ENCODE measurements around the gene FAM107B. TPM values are rescaled to one million over a fixed set of nuclear protein-coding genes. Genes with fewer than 3 reads are reported as not detected.

The FAM107B gene
- total RNA-seq = 10 to 100 TPM; 19.5 to 35.2 (median 25.6) TPM

GRCh38 chr10:14774797-14775196 is at the start of gene FAM107B:
TSS of gene FAM107B (minus strand) at chr10:14774897. CDS start at chr10:14774663, 234 bp downstream.
- DNase-seq (ENCODE audit: low spot score in 2 of 2) = no peak
- H3K9me3 ChIP-seq = no peaks in the 10 kb centered on the region
- H3K36me3 ChIP-seq = no peaks in the 10 kb centered on the region
- TF ChIP-seq CTCF (IDR thresholded peaks at IDR 0.05) (no peak), POLR2A (IDR thresholded peaks at IDR 0.05) (no peak), POLR2AphosphoS5 (IDR thresholded peaks at IDR 0.05) (no peak)
- no peaks in the 10 kb centered on the region for H3K27me3 ChIP-seq
- 93% methylated on average over 8 of the region's 8 CpGs for WGBS
- H3K4me3 ChIP-seq = no peak within 1 kb of the TSS
- no peak within 1 kb of the TSS for H3K27ac ChIP-seq
- no peaks in the 10 kb centered on the region for H3K4me1 ChIP-seq

- Histone ChIP-seq H3K9me3 (no peaks in the 10 kb centered on the region), H3K27ac (no peak overlapping the region), H3K36me3 (no peaks in the 10 kb centered on the region), H3K4me1 (no peaks in the 10 kb centered on the region), H3K27me3 (no peaks in the 10 kb centered on the region), H3K4me3 (no peak overlapping the region)
- 78% methylated on average over 3 of the region's 3 CpGs for WGBS
- no peak for DNase-seq (ENCODE audit: low spot score in 2 of 2)
- TF ChIP-seq POLR2AphosphoS5 (IDR thresholded peaks at IDR 0.05) (no peak), CTCF (IDR thresholded peaks at IDR 0.05) (no peak), EP300 (IDR thresholded peaks at IDR 0.05) (no peak), POLR2A (IDR thresholded peaks at IDR 0.05) (no peak)
Measured at GRCh38 chr10:14823966-14824365, 49.3 kb upstream of the FAM107B start.

- DNase-seq (ENCODE audit: low spot score in 2 of 2) = no peak
- H3K27ac ChIP-seq = no peak overlapping the region
- no peaks in the 10 kb centered on the region for H3K4me1 ChIP-seq
- H3K27me3 ChIP-seq = no peaks in the 10 kb centered on the region
- no peaks in the 10 kb centered on the region for H3K36me3 ChIP-seq
- TF ChIP-seq POLR2A (IDR thresholded peaks at IDR 0.05) (no peak), EP300 (IDR thresholded peaks at IDR 0.05) (no peak), CTCF (IDR thresholded peaks at IDR 0.05) (peak; percentile 27 to 33), POLR2AphosphoS5 (IDR thresholded peaks at IDR 0.05) (no peak)
- 42% methylated on average over 3 of the region's 3 CpGs for WGBS
- H3K4me3 ChIP-seq = no peak overlapping the region
- no peaks in the 10 kb centered on the region for H3K9me3 ChIP-seq
Measured at GRCh38 chr10:14822879-14823755, 48.4 kb upstream of the FAM107B start.

- TF ChIP-seq EP300 (IDR thresholded peaks at IDR 0.05) (no peak), CTCF (IDR thresholded peaks at IDR 0.05) (no peak), POLR2AphosphoS5 (IDR thresholded peaks at IDR 0.05) (no peak)
- Histone ChIP-seq H3K4me1 (no peaks in the 10 kb centered on the region), H3K36me3 (no peaks in the 10 kb centered on the region), H3K27me3 (no peaks in the 10 kb centered on the region), H3K27ac (no peak overlapping the region), H3K9me3 (no peaks in the 10 kb centered on the region), H3K4me3 (no peak overlapping the region)
- DNase-seq (ENCODE audit: low spot score in 2 of 2) = no peak
- 84% methylated on average over 6 of the region's 6 CpGs for WGBS
Measured at GRCh38 chr10:14821635-14822375, 47.1 kb upstream of the FAM107B start.

GRCh38 chr10:14820775-14821154 is 46.1 kb upstream of the FAM107B start:
- no peaks in the 10 kb centered on the region for H3K4me1 ChIP-seq
- H3K27me3 ChIP-seq = no peaks in the 10 kb centered on the region
- no peak overlapping the region for H3K27ac ChIP-seq
- 93% methylated on average over 5 of the region's 5 CpGs for WGBS
- TF ChIP-seq POLR2A (IDR thresholded peaks at IDR 0.05) = no peak
- no peak for TF ChIP-seq POLR2AphosphoS5 (IDR thresholded peaks at IDR 0.05)
- TF ChIP-seq CTCF (IDR thresholded peaks at IDR 0.05) = no peak
- TF ChIP-seq EP300 (IDR thresholded peaks at IDR 0.05) = no peak
- no peaks in the 10 kb centered on the region for H3K36me3 ChIP-seq
- H3K9me3 ChIP-seq = no peaks in the 10 kb centered on the region
- no peak for DNase-seq (ENCODE audit: low spot score in 2 of 2)
- H3K4me3 ChIP-seq = no peak overlapping the region

Measured in suprapubic skin (tissue), 4 donors.